Stomach smooth muscle (tissue), 2 donors: ENCODE measurements around the gene MX1.
"Not testable (repeated sequence)": the region's sequence is repeated elsewhere in the genome, so short reads cannot be mapped to it uniquely, and the experiment has no call there.

Source experiments
- H3K27ac ChIP-seq: one replicate; pipeline ENCODE4 v1.7.0; 2013; ENCODE audit warnings: mild to moderate bottlenecking, low read length, inconsistent platforms
- H3K27me3 ChIP-seq, 2 donors: one replicate each; pipeline ENCODE4 v1.7.0; 2013; ENCODE audit warnings: low read length in 2 of 2; ENCODE audit not compliant: insufficient read depth in 2 of 2, control insufficient read depth in 1 of 2
- H3K36me3 ChIP-seq, 2 donors: one replicate each; pipeline ENCODE4 v1.7.0; 2013; ENCODE audit warnings: low read length in 2 of 2; ENCODE audit not compliant: control insufficient read depth in 2 of 2, insufficient read depth in 2 of 2
- H3K4me1 ChIP-seq: one replicate; pipeline ENCODE4 v1.7.0; 2013; ENCODE audit warnings: low read length; ENCODE audit not compliant: control insufficient read depth, insufficient read depth
- H3K4me3 ChIP-seq, 2 donors: one replicate each; pipeline ENCODE4 v1.7.0; 2013; ENCODE audit warnings: low read length in 2 of 2
- H3K9ac ChIP-seq, 2 donors: one replicate each; pipeline ENCODE4 v1.7.0; 2013; ENCODE audit warnings: low read length in 2 of 2, mild to moderate bottlenecking in 1 of 2
- H3K9me3 ChIP-seq, 2 donors: one replicate each; pipeline ENCODE4 v1.7.0; 2013; ENCODE audit warnings: low read length in 2 of 2; ENCODE audit not compliant: control insufficient read depth in 2 of 2
- donor health status: healthy.
- donor health status: Pancreatic carcinoma.

Gene MX1

DNA sequence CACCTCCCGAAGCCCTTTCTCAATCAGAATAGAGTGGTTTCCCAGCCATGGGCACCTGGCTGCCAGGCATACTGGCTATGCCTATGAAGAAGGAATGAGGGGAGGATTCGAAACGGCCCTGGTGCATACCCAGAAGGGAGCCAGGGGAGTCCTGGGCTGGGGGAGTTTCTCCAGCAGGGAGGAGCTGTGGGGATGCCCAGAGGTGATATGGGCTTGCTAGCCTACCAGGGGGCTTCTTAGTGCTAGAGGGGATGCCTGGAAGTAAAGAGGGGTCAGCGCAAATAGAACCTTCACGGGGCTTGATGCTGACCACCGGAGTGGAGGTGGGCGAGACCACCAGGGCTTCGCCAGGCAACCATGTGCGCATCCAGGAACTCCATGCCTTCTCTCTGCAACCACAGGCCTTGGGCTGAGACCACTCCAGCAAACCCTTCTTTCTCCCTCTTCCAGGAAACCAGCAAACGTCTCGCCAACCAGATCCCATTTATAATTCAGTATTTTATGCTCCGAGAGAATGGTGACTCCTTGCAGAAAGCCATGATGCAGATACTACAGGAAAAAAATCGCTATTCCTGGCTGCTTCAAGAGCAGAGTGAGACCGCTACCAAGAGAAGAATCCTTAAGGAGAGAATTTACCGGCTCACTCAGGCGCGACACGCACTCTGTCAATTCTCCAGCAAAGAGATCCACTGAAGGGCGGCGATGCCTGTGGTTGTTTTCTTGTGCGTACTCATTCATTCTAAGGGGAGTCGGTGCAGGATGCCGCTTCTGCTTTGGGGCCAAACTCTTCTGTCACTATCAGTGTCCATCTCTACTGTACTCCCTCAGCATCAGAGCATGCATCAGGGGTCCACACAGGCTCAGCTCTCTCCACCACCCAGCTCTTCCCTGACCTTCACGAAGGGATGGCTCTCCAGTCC lies 18.2 kb upstream of the MX1 start:
- Histone ChIP-seq H3K4me1 (no peaks in the 10 kb centered on the region), H3K9me3 (no peaks in the 10 kb centered on the region), H3K27ac (no peak overlapping the region), H3K36me3 (peaks cover 0 to 2% of the 10 kb centered on the region in 2 donors), H3K27me3 (peaks cover 0 to 2% of the 10 kb centered on the region in 2 donors), H3K9ac (no peak overlapping the region), H3K4me3 (no peak overlapping the region)

GRCh38 chr21:41410361-41410760 lies 15.7 kb upstream of the MX1 start:
- Histone ChIP-seq H3K4me1 (no peaks in the 10 kb centered on the region), H3K9ac (no peak overlapping the region), H3K4me3 (no peak overlapping the region), H3K36me3 (no peaks in the 10 kb centered on the region), H3K27me3 (peaks cover 0 to 2% of the 10 kb centered on the region in 2 donors), H3K27ac (no peak overlapping the region), H3K9me3 (no peaks in the 10 kb centered on the region)

DNA sequence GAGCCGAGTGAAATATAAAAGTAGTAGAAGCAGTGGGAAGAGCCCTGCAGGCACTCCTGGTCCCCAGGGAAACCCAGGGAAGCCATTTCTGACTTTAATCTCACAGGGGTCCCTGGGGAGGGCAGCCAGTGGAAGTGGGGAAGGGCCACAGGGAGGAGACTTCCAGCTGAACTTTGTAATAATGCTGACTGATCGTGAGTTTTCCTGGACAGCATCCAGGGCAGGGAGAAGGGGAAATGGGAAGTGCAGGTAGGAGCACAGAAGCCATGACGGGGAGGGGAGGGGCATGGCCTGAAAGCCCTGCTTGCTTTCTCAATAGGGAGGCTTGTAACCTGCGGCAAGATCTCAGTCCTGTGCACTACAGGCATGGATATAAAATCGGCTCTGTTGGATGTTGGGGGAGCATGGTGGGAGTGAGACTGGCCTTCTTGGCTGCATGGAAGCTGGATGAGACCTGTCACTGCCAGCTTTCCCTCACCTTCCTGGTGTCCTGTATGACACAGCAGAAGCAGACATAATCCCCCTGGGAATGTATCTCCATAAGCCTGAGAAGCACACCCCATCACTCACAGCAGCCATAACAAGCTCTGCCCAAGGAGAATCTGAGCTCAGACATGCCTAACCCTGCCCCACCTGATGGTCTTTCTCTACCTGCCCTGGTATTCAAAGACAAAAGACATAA lies 15.1 kb upstream of the MX1 start:
- Histone ChIP-seq H3K9ac (no peak overlapping the region), H3K36me3 (no peaks in the 10 kb centered on the region), H3K27me3 (peaks cover 0 to 2% of the 10 kb centered on the region in 2 donors), H3K27ac (no peak overlapping the region), H3K4me3 (no peak overlapping the region), H3K4me1 (no peaks in the 10 kb centered on the region), H3K9me3 (no peaks in the 10 kb centered on the region)

- H3K9ac ChIP-seq = no peak overlapping the region
- peaks cover 0 to 2% of the 10 kb centered on the region in 2 donors for H3K27me3 ChIP-seq
- no peak overlapping the region for H3K4me3 ChIP-seq
- no peaks in the 10 kb centered on the region for H3K36me3 ChIP-seq
- H3K4me1 ChIP-seq = no peaks in the 10 kb centered on the region
- H3K27ac ChIP-seq = no peak overlapping the region
- H3K9me3 ChIP-seq = no peaks in the 10 kb centered on the region
Measured at GRCh38 chr21:41411449-41412089, 14.5 kb upstream of the MX1 start.

GRCh38 chr21:41417505-41417904 lies 8.5 kb upstream of the MX1 start:
- not testable (repeated sequence) for H3K36me3 ChIP-seq, H3K27me3 ChIP-seq, H3K9ac ChIP-seq, H3K4me3 ChIP-seq, H3K9me3 ChIP-seq, H3K27ac ChIP-seq
- H3K4me1 ChIP-seq = peaks cover 10% of the 10 kb centered on the region

- H3K36me3 ChIP-seq = no peaks in the 10 kb centered on the region
- no peak overlapping the region for H3K27ac ChIP-seq
- H3K4me1 ChIP-seq = peaks cover 10% of the 10 kb centered on the region
- H3K9ac ChIP-seq = no peak overlapping the region
- no peak overlapping the region for H3K4me3 ChIP-seq
- H3K27me3 ChIP-seq = no peaks in the 10 kb centered on the region
- H3K9me3 ChIP-seq = no peaks in the 10 kb centered on the region
Measured at GRCh38 chr21:41418393-41418792, 7.6 kb upstream of the MX1 start.

DNA sequence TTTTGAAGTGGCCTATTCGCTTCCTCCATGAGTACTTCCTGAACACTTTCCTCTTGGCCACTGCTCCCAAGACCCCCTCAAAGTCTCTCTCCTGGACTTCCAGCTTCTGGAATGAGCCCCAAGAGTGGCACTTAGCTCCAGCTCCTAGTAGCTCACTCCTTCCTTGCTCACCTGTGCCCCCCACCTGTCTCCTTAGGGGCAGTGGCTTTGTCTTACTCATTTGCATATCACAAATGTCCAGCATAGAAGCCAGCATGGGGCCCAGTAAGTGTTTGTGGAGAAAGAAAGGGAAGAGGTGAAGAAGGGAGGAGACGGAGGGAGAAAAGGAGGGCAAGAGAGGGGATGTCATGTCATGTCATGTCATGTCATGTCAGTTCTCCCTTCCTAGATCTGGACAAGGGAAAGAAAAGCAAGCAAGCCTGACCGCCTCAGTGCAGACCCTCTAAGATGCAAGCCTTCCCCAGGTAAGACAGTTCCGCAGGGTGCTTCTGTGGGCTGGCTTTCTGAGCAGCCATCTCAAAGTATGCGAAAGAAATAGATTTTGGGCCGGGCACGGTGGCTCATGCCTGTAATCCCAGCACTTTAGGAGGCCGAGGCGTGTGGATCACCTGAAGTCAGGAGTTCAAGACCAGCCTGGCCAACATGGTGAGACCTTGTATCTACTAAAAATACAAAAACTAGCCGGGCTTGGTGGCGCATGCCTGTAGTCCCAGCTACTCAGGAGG lies 6.9 kb upstream of the MX1 start:
- no peaks in the 10 kb centered on the region for H3K36me3 ChIP-seq
- H3K4me1 ChIP-seq = peaks cover 10% of the 10 kb centered on the region
- no peak overlapping the region for H3K9ac ChIP-seq
- no peak overlapping the region for H3K4me3 ChIP-seq
- no peaks in the 10 kb centered on the region for H3K9me3 ChIP-seq
- peak overlapping the region; percentile 11 for H3K27ac ChIP-seq
- no peaks in the 10 kb centered on the region for H3K27me3 ChIP-seq

- Histone ChIP-seq H3K27me3 (no peaks in the 10 kb centered on the region), H3K9ac (peak overlapping the region; percentile 78 to 84), H3K9me3 (no peaks in the 10 kb centered on the region), H3K36me3 (no peaks in the 10 kb centered on the region), H3K4me3 (peak overlapping the region; percentile 87 to 91), H3K4me1 (peaks cover 10% of the 10 kb centered on the region), H3K27ac (peak overlapping the region; percentile 82)
Measured at GRCh38 chr21:41419921-41420862, 5.8 kb upstream of the MX1 start.

GRCh38 chr21:41420998-41421397 lies 5.0 kb upstream of the MX1 start:
- not testable (repeated sequence) for H3K27me3 ChIP-seq, H3K36me3 ChIP-seq, H3K9me3 ChIP-seq
- Histone ChIP-seq H3K27ac (peak overlapping the region; percentile 82), H3K4me3 (peak overlapping the region; percentile 87 to 91), H3K9ac (peak overlapping the region in 1 of 2 donors; percentile 84), H3K4me1 (peaks cover 16% of the 10 kb centered on the region)
